GM12864 (cell line): ENCODE data around the gene PTPRB.

Source experiments
- DNase-seq: peaks from one replicate; pipeline ENCODE4 v3.0.0-alpha.2; 2011; ENCODE audit warnings: low read depth
- H3K4me3 ChIP-seq: 2 replicates; pipeline ENCODE4 v1.5.1; 2011; ENCODE audit warnings: mild to moderate bottlenecking, low read depth, low read length, control low read depth
- TF ChIP-seq, protein P1 (sequence below): IDR thresholded peaks from 2 replicates; pipeline ENCODE4 v1.5.1; 2011; ENCODE audit warnings: low read depth, mild to moderate bottlenecking, moderate library complexity, low read length, control low read depth, inconsistent platforms; ENCODE audit errors: missing control alignments

PTPRB gene

DNA sequence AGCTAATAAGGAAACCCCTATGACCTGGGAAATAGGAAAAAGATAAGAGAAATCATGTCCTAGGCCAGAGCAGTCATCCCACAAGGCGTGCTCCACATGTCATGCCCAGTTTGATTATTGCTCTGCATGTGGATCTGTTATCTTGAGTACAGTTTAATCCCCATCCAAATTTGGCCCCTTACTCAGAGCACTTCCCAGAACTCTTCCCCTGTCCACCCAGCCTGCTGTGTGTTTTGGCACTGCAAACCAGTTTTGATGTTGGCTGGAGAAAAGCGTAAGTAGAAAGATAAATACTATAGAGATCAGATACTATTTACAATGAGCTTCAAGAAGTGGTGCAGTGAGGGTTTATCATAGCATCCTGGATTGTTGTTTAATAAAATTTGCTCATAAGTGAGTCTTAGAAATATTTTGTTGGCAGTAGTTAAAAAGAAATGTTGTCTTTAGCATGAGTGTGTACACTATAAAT lies 83.8 kb downstream of the PTPRB start:
- H3K4me3 ChIP-seq = no peak overlapping the region
- TF ChIP-seq, protein P1, sequence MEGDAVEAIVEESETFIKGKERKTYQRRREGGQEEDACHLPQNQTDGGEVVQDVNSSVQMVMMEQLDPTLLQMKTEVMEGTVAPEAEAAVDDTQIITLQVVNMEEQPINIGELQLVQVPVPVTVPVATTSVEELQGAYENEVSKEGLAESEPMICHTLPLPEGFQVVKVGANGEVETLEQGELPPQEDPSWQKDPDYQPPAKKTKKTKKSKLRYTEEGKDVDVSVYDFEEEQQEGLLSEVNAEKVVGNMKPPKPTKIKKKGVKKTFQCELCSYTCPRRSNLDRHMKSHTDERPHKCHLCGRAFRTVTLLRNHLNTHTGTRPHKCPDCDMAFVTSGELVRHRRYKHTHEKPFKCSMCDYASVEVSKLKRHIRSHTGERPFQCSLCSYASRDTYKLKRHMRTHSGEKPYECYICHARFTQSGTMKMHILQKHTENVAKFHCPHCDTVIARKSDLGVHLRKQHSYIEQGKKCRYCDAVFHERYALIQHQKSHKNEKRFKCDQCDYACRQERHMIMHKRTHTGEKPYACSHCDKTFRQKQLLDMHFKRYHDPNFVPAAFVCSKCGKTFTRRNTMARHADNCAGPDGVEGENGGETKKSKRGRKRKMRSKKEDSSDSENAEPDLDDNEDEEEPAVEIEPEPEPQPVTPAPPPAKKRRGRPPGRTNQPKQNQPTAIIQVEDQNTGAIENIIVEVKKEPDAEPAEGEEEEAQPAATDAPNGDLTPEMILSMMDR = no peak
- no peak for DNase-seq

DNA sequence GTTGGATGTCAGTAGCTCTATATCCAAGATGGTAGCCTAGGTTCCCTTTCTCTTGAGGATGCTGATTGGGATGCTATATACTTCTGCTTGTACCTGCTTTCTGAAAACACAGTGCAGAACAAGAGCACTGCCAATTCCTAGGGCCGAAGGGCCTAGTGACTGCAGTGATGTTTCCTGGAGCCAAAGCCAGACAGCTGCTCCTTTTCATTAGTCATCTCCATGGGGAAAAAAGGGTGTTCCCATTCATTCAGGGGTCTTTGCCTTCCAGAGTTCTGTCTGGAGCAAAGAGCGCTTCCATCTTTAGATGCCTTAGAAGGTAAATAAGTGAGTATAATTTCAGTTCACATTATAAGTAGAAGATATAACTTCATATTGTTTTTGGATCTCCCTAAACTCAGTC lies 85.5 kb downstream of the PTPRB start:
- TF ChIP-seq, protein P1 = no peak
- DNase-seq = no peak

DNA sequence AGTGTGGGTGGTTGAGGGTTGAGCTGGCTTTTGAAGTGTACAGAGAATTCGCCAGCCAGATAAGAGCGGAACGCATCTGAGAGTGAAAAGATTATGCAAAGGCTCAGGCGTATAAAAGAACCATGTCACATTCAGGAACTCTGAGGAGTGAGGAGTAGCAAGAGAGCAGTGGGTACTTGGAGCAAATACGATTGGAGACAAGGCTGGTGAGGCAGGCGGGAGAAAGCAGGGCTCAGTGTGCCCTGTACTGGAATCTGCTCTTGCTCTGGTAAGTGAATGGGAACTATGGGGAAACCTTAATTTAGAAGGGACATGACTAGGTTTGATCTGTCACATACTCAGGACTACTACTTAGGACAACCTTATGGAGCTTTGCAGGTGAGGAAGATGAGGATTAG lies 87.0 kb downstream of the PTPRB start:
- no peak for DNase-seq
- H3K4me3 ChIP-seq = no peak overlapping the region
- TF ChIP-seq, protein P1 = no peak

More for the DNA sequence above, 85.5 kb downstream of the PTPRB start:
- H3K4me3 ChIP-seq = no peak overlapping the region

DNA sequence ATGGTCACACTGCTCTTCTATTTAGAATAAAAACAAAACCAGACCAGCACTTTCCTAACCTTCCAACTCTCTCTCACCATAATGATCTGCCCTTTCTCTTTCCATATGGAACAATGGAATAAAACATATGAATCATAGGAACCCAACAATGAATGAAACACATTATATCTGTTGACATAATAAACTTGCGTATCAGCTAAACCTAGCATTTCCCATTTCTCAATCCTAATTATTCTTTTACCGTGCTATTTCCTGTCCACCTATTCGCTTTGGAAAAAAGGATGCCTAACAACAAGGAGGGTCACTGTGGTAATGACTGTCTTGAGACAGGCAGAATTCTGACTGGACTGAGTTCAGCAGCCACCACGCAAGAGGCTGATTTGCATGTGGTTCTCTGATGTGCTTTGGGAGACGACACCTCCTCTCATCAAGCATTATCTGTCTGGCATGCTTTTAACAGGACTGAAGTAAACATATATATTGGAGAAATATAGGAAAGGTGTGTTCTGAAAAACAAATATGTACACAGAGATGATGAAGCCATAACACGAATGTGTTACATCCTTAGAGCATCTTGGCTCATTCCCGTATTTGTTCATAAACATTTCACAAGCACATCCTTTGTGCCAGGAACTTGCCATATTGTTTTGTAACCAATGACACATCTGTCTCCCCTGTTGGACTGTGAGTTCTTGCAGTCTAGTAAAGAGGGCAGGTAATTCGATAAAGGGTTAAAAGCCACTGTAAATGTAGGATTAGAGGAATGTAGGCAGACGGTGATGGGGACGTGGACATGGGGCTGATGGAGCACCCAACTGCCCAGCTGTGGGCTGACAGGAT lies 87.7 kb downstream of the PTPRB start:
- no peak for DNase-seq
- TF ChIP-seq, protein P1 = no peak
- H3K4me3 ChIP-seq = no peak overlapping the region

DNA sequence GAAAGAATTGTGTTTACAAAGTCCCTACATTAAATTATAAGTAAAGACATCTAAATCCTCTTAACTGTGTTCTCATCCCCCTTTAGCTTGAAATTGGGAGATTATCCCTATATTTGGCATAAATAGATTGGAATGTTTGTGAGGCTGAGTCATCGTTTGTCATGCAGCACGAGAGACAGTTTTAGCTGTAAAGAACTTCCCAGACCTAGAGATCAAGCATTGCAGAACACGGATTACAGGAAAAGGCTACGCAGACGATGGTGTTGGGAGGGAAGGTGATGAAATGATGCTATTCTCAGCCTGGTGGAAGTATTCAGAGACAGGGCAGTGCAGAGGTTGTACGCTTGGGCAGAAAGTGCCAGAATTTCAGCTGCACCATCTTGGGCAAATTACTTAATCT lies 93.8 kb downstream of the PTPRB start:
- TF ChIP-seq, protein P1 = no peak
- DNase-seq = no peak

DNA sequence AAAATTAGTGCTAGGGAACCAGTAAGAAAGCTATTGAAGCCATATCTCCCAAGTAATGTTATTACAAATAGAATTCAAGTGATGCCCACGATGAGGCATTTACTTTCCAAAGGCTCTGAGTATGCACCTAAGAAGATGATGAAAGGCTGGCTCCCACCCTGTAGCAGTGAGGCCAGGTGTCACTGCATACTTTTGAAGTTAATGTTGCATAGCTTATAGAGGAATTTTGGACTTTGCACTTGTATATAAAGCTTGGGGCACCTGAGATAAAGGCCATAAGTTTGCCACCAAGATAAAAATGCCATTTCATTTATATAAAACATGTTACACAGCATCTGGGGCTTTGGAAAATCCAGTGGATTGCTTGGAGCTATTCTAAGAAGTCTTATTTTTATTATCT lies 96.2 kb downstream of the PTPRB start:
- H3K4me3 ChIP-seq = no peak overlapping the region
- DNase-seq = no peak
- TF ChIP-seq, protein P1 = no peak

More for the DNA sequence above, 93.8 kb downstream of the PTPRB start:
- no peak overlapping the region for H3K4me3 ChIP-seq

DNA sequence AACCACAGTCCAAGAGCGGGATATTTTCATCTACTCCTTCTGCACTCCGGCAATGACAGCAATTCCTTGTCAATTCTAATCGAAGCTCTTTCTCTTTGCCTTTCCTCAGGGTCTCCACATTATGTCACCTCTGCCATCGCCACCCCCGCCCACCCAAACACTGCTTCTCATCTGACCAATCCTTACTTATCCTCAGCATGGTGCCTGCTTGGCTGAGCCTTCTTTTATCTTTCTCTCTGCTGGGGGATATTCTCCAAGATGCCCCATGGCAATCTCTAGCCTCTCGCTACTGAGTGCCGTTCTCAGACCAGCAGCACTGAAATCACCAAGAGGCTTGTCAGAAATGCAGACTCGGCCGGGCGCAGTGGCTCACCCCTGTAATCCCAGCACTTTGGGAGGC lies 100.6 kb downstream of the PTPRB start:
- no peak overlapping the region for H3K4me3 ChIP-seq
- TF ChIP-seq, protein P1 = no peak
- DNase-seq = no peak
